SW480 (cell line): ENCODE data around the gene SMTNL1.

ENCODE experiments used
- DNase-seq: peaks from one replicate; pipeline ENCODE4 v3.0.0-alpha.2; 2016; ENCODE audit warnings: low spot score

SMTNL1 gene

DNA sequence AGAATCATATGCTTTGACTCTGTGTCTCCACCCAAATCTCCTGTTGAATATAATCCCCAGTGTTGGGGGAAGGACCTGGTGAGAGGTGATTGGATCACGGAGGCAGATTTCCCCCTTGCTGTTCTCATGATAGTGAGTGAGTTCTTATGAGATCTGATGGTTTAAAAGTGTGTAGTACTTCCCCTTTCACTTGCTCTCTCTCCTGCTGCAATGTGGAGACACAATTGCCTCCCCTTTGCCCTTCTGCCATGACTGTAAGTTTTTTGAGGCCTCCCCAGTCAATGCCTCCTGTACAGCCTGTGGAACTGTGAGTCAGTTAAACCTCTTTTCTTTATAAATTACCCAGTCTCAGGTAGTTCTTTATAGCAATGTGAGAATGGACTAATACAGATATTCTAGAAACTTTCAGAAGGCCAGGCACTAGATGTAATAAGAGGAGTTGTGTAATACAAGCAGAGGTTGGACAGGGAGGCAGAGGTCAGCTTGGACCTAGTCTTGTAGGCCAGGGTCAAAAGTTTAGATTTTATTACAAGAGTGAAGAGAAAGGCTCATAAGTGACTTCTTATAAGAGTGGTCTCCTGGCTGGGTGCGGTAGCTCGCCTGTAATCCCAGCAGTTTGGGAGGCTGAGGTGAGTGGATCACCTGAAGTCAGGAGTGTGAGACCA, 50.8 kb downstream of the SMTNL1 start:
- DNase-seq = no peak

DNA sequence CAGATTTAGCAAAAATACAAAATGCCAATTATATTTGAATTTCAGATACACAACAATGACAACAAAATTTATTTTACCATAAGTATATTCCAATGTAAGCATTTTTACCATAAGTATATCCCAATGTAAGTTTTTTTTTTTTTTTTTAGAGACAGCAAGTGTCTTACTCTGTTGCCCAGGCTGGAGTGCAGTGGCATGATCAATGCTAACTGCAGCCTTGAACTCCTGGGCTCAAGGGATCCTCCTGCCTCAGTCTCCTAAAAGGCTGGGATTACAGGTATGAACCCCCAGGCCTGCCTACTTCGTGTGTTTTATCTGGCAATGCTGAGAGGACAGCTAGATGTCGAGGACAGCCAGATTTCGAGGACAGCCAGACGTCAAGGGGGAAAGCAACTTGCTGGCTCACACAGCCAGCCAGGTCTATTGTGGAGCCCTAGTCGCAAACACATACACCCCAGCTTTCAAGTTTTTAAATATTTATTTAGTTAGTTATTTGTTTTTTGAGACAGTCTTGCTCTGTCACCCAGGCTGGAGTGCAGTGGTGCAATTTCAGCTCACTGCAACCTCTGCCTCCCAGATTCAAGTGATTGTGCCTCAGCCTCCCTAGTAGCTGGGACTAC, 59.0 kb downstream of the SMTNL1 start:
- DNase-seq = no peak

DNA sequence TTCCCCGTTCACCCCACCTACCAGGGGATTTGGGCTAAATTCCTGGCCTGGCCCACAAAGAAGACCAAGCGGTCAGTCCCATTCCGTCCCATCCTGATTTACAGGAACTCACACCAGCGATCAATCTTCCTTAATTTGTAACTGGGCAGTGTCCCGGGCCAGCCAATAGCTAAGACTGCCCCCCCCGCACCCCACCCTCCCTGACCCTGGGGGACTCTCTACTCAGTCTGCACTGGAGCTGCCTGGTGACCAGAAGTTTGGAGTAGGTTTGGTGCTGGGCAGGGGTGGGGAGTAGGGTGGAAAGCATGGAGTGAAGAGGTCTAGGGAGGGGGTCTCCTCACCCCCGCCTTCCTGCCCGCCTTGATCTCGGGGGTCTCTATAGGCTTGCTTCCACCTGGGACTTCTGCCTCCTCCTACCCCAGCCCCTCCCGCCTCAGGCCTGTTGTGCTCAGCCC, 60.1 kb downstream of the SMTNL1 start, which contains the start of gene SERPING1:
SERPING1 (plus strand) TSS at position 225 of the 455 bp plus-strand sequence. CDS start 586 bp downstream, outside the sequence.
- no peak for DNase-seq

DNA sequence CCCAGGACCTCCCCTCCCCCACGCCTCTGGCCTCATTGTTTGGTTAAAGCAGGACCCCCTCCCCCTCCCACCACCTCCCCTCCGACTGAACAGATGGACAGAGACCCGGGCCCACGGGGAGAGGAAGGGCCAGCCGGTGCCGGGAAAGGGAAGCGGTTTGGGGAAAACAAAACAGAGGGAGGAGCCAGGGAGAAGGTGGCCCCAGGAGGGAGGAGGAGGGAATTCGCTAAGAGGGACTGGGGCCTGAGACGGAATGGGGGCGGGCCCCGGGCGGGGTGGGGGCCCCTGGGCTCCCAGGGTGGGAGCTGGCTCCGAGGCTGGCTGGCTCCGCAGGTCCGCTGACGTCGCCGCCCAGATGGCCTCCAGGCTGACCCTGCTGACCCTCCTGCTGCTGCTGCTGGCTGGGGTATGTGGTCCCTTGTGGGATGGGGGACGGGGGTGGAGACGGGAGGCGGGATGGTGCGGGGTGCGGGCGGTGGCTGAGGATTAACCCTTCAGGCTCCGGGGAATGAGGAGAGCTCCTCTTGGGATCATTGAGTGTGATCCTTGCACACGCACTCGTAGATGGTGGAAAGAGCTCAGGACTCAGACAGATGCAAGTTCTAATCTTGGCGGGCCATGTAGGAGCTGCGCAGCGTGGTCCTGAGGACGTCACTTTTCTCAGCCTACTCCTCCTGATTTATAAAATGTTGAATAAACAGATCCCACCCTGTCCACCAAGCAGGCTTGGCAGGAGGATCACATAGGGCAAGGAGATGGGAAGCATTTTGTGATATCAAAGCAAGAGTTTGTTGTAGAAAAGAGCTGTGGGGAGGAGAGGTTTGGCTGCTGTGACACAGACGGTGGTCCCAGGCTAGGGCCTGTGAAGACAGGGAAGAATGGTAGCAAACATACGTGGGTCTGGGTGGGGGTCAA, 60.8 kb downstream of the SMTNL1 start:
- DNase-seq = no peak

DNA sequence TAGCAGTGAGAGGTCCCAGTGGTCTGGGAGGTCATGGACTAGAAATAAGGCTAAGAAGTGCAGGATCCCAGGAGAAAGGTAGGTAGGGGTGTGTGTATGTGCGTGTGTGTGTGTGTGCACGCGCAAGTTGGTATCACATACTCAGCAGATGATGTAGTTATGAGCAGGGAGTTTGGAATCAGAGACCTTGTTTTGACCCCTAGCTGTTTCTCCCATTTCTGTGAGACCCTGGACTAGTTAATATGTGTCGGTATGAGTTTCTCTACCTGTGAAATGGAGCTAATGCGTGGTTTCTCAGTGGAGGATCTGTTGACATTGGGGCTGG, 61.4 kb downstream of the SMTNL1 start:
- no peak for DNase-seq

DNA sequence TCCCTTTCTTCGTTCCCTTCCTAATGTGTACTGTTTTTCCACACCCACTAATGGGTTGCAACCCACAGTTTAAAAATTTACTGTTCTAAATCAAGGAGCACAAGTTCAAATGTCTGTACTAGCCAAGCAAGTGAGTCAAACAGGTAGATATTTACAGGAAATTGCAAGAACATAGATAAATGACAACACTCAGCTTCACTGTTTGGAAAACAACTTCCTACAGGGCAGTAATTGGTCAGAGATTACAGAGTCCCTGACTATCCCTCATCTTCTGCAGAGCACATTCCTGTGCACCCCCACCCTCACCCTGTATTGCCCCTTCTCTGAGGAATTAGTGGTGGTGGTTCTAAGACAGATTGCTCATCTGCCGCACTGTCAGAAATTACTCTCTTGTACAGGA, 62.0 kb downstream of the SMTNL1 start:
- no peak for DNase-seq
